Measurements from ENCODE around the gene TMEM240. TPM values are rescaled to one million over a fixed set of nuclear protein-coding genes. Genes with fewer than 3 reads are reported as not detected.
A peak's percentile ranks its signal among the peaks of the same experiment; 100 is the strongest.
"Not testable (repeated sequence)": the region's sequence is repeated elsewhere in the genome, so short reads cannot be mapped to it uniquely, and the experiment has no call there.

TMEM240 gene
- total and polyA plus RNA-seq, 10 donors, result 0.39 to 5.3 (median 2.6) TPM; not detected in 1

GRCh38 chr1:1507305-1507704 lies 33.1 kb downstream of the TMEM240 start:
- no peak overlapping the region for H3K27ac ChIP-seq
- no peaks in the 10 kb centered on the region for H3K27me3 ChIP-seq (replicated peaks in 1 of 7)
- TF ChIP-seq CTCF (IDR thresholded peaks at IDR 0.05 in 8 of 11, conservative IDR thresholded peaks at IDR 0.05 in 3 of 11), result no peak
- TF ChIP-seq POLR2A (IDR thresholded peaks at IDR 0.05), result no peak
- no peak for TF ChIP-seq POLR2AphosphoS5 (IDR thresholded peaks at IDR 0.05)
- no peaks in the 10 kb centered on the region for H3K36me3 ChIP-seq
- peaks cover 3 to 30% (median 17%) of the 10 kb centered on the region in 6 donors for H3K4me1 ChIP-seq
- no peak for DNase-seq
- intact Hi-C loops (cut with DNase I; ENCODE audit: low total_unique reads), result no loop called here
- WGBS, 5 donors, result 87 to 92% (median 90%) methylated on average over 4 of the region's 4 CpGs
- no peaks in the 10 kb centered on the region for H3K9me3 ChIP-seq
- H3K4me3 ChIP-seq, result no peak overlapping the region

GRCh38 chr1:1505801-1506200 lies 34.6 kb downstream of the TMEM240 start:
- WGBS, 5 donors, result 85 to 89% (median 87%) methylated on average over 5 of the region's 5 CpGs
- intact Hi-C loops (cut with DNase I; ENCODE audit: low total_unique reads); H3K36me3 ChIP-seq; DNase-seq; H3K27me3 ChIP-seq (replicated peaks in 1 of 7); H3K9me3 ChIP-seq; H3K4me3 ChIP-seq: not testable (repeated sequence)
- Histone ChIP-seq H3K4me1 (peaks cover under 1 to 22% (median 10%) of the 10 kb centered on the region in 6 donors), H3K27ac (peak overlapping the region in 7 of 8 donors; percentile 53 to 87 (median 78))

GRCh38 chr1:1505366-1505798 lies 35.0 kb downstream of the TMEM240 start:
- 9 to 25% (median 15%) methylated on average over 8 to 17 of the region's 22 CpGs for WGBS, 5 donors
- peak overlapping the region in 7 of 8 donors; percentile 53 to 87 (median 78) for H3K27ac ChIP-seq
- peak in 6 of 11 experiments; percentile 6 to 50 (median 43) for TF ChIP-seq CTCF (IDR thresholded peaks at IDR 0.05 in 8 of 11, conservative IDR thresholded peaks at IDR 0.05 in 3 of 11)
- TF ChIP-seq POLR2AphosphoS5 (IDR thresholded peaks at IDR 0.05), result peak in 1 of 3 donors; percentile 41
- DNase-seq; intact Hi-C loops (cut with DNase I; ENCODE audit: low total_unique reads); H3K9me3 ChIP-seq; H3K27me3 ChIP-seq (replicated peaks in 1 of 7); H3K36me3 ChIP-seq: not testable (repeated sequence)
- H3K4me3 ChIP-seq, result peak overlapping the region in 5 of 8 donors; percentile 2 to 57 (median 17)
- H3K4me1 ChIP-seq, result peaks cover 0 to 18% (median 9%) of the 10 kb centered on the region in 6 donors

GRCh38 chr1:1504777-1505365 lies 35.6 kb downstream of the TMEM240 start:
- Histone ChIP-seq H3K4me1 (peaks cover 0 to 16% (median 9%) of the 10 kb centered on the region in 6 donors), H3K27ac (peak overlapping the region in 7 of 8 donors; percentile 53 to 87 (median 78)), H3K4me3 (peak overlapping the region in 5 of 8 donors; percentile 2 to 57 (median 17))
- H3K27me3 ChIP-seq (replicated peaks in 1 of 7); H3K36me3 ChIP-seq; H3K9me3 ChIP-seq; intact Hi-C loops (cut with DNase I; ENCODE audit: low total_unique reads): not testable (repeated sequence)
- WGBS, 5 donors, result 37 to 44% (median 40%) methylated on average over 16 of the region's 16 CpGs
- peak in 1 of 3 donors; percentile 36 for TF ChIP-seq POLR2AphosphoS5 (IDR thresholded peaks at IDR 0.05)
- peak; percentile 50 to 80 (median 69) for TF ChIP-seq CTCF (IDR thresholded peaks at IDR 0.05 in 8 of 11, conservative IDR thresholded peaks at IDR 0.05 in 3 of 11)
- DNase-seq, result peak; percentile 88

GRCh38 chr1:1495461-1495975 lies 44.9 kb downstream of the TMEM240 start:
- H3K27me3 ChIP-seq (replicated peaks in 1 of 7); DNase-seq; H3K4me1 ChIP-seq; H3K4me3 ChIP-seq; intact Hi-C loops (cut with DNase I; ENCODE audit: low total_unique reads); H3K27ac ChIP-seq: not testable (repeated sequence)
- Histone ChIP-seq H3K9me3 (peaks cover 0 to 32% (median 28%) of the 10 kb centered on the region in 8 donors), H3K36me3 (peaks cover 0 to 59% (median 48%) of the 10 kb centered on the region in 6 donors)
- 90 to 97% (median 93%) methylated on average over 13 to 18 of the region's 18 CpGs for WGBS, 5 donors

- H3K4me1 ChIP-seq; DNase-seq; H3K4me3 ChIP-seq; H3K27ac ChIP-seq; intact Hi-C loops (cut with DNase I; ENCODE audit: low total_unique reads); H3K27me3 ChIP-seq (replicated peaks in 1 of 7): not testable (repeated sequence)
- peaks cover 0 to 32% (median 28%) of the 10 kb centered on the region in 8 donors for H3K9me3 ChIP-seq
- peaks cover 0 to 72% (median 60%) of the 10 kb centered on the region in 6 donors for H3K36me3 ChIP-seq
- WGBS, 5 donors, result 91 to 100% (median 97%) methylated on average over 3 to 22 of the region's 22 CpGs
Measured at GRCh38 chr1:1494311-1494710, 46.1 kb downstream of the TMEM240 start.

Data from spleen (tissue), 11 donors.